HepG2 (cell line): ENCODE data around the gene RGS19. TPM values are rescaled to one million over a fixed set of nuclear protein-coding genes. Genes with fewer than 3 reads are reported as not detected.

Experiments used
- ATF5 ChIP-seq: sonication (generic); formaldehyde crosslinking; IDR thresholded peaks from 2 replicates; pipeline ENCODE4 v1.4.0; 2020; ENCODE audit warnings: mild to moderate bottlenecking, low read depth, missing genetic modification reagents
- E2F1 ChIP-seq: sonication (generic); formaldehyde crosslinking; IDR thresholded peaks from 2 replicates; pipeline ENCODE4 v1.5.0; 2020; ENCODE audit warnings: missing genetic modification reagents
- E2F2 ChIP-seq: sonication (generic); formaldehyde crosslinking; IDR thresholded peaks from 2 replicates; pipeline ENCODE4 v1.4.0; 2020; ENCODE audit warnings: missing genetic modification reagents, borderline replicate concordance
- HMG20B ChIP-seq: conservative IDR thresholded peaks from 2 replicates; pipeline ENCODE4 v1.6.1; 2016; ENCODE audit warnings: missing genetic modification reagents, missing compliant biosample characterization
- KDM5B ChIP-seq: sonication (generic); formaldehyde crosslinking; IDR thresholded peaks from 2 replicates; pipeline ENCODE4 v1.4.0; 2020; ENCODE audit warnings: missing genetic modification reagents, mild to moderate bottlenecking, borderline replicate concordance
- MEF2D ChIP-seq: sonication (generic); formaldehyde crosslinking; IDR thresholded peaks from 2 replicates; pipeline ENCODE4 v1.5.1; 2020; ENCODE audit warnings: mild to moderate bottlenecking, missing genetic modification reagents
- MIER3 ChIP-seq: IDR thresholded peaks from 2 replicates; pipeline ENCODE4 v1.6.1; 2016; ENCODE audit warnings: missing compliant biosample characterization, borderline replicate concordance
- MYNN ChIP-seq: sonication (generic); formaldehyde crosslinking; IDR thresholded peaks from 2 replicates; pipeline ENCODE4 v1.4.0; 2020; ENCODE audit warnings: mild to moderate bottlenecking, low read depth, missing genetic modification reagents
- NFYC ChIP-seq: IDR thresholded peaks from 2 replicates; pipeline ENCODE4 v1.6.1; 2016; ENCODE audit warnings: missing genetic modification reagents, missing compliant biosample characterization
- PBX2 ChIP-seq: IDR thresholded peaks from 2 replicates; pipeline ENCODE4 v1.6.1; 2016; ENCODE audit warnings: control low read depth
- RELA ChIP-seq: sonication (generic); formaldehyde crosslinking; IDR thresholded peaks from 2 replicates; pipeline ENCODE4 v1.4.0; 2020; ENCODE audit warnings: missing genetic modification reagents
- RNF219 ChIP-seq: sonication (generic); formaldehyde crosslinking; IDR thresholded peaks from 2 replicates; pipeline ENCODE4 v1.5.0; 2020; ENCODE audit warnings: mild to moderate bottlenecking, missing genetic modification reagents
- SNAPC4 ChIP-seq: sonication (generic); formaldehyde crosslinking; IDR thresholded peaks from 2 replicates; pipeline ENCODE4 v1.4.0; 2020; ENCODE audit warnings: mild to moderate bottlenecking, missing genetic modification reagents
- ZIK1 ChIP-seq: sonication (generic); formaldehyde crosslinking; IDR thresholded peaks from 2 replicates; pipeline ENCODE4 v1.5.0; 2020; ENCODE audit warnings: mild to moderate bottlenecking, low read depth, missing genetic modification reagents, borderline replicate concordance
- ZNF235 ChIP-seq: sonication (generic); formaldehyde crosslinking; IDR thresholded peaks from 2 replicates; pipeline ENCODE4 v1.8.1; 2023; ENCODE audit warnings: mild to moderate bottlenecking, missing genetic modification reagents, borderline replicate concordance
- ZNF256 ChIP-seq: sonication (generic); formaldehyde crosslinking; conservative IDR thresholded peaks from 2 replicates; pipeline ENCODE4 v1.4.0; 2020; ENCODE audit warnings: missing genetic modification reagents
- ZNF546 ChIP-seq: sonication (generic); formaldehyde crosslinking; conservative IDR thresholded peaks from 2 replicates; pipeline ENCODE4 v1.8.1; 2023; ENCODE audit warnings: mild to moderate bottlenecking, missing genetic modification reagents
- ZNF780A ChIP-seq: sonication (generic); formaldehyde crosslinking; IDR thresholded peaks from 2 replicates; pipeline ENCODE4 v1.8.0; 2022; ENCODE audit warnings: mild to moderate bottlenecking, missing genetic modification reagents, moderate library complexity
- polyA plus RNA-seq, 8 experiments: library from polyadenylated mRNA; depleted of rRNA in 3 of 8; stranded (reverse) in 7 of 8; unstranded in 1 of 8; fragments of >200 nt; fragmentation: Illumina TruSeq in 4 of 8; extraction: Trizol in 4 of 8; gene quantifications; 2 replicates each; pipeline versions ENCODE4 v1.2.1 to v1.2.3, GENCODE V29; 2011 to 2016; ENCODE audit warnings: low read depth in 4 of 8, missing spikeins in 1 of 8, mixed read lengths in 1 of 8; ENCODE audit not compliant: insufficient read depth in 1 of 8
- total RNA-seq, 5 experiments: library from RNA; depleted of rRNA; stranded (reverse); fragments of >200 nt; fragmentation: Illumina TruSeq; extraction: Trizol; gene quantifications; 2 replicates each; pipeline ENCODE4 v1.2.3, GENCODE V29; 2016; ENCODE audit warnings: low read depth in 1 of 5

RGS19 gene
- total and polyA plus RNA-seq, 2 of the 13 experiments (the other 11 are each of a cell fraction or from before 2014, with no cell fraction given) = 10.7 to 11.9 TPM

- no peak for TF ChIP-seq E2F1 (CRISPR knock-in tag)
- TF ChIP-seq ZNF780A (CRISPR knock-in tag) = peak; percentile 77; the same call in 1 of the 2 replicates
- TF ChIP-seq ZNF235 (CRISPR knock-in tag) = no peak; the same call in 1 of the 2 replicates
- no peak; the same call in 1 of the 2 replicates for TF ChIP-seq ATF5 (CRISPR knock-in tag)
- TF ChIP-seq HMG20B (CRISPR knock-in tag) = peak; percentile 40
- no peak for TF ChIP-seq E2F2 (CRISPR knock-in tag)
- TF ChIP-seq SNAPC4 (CRISPR knock-in tag) = no peak; the same call in 1 of the 2 replicates
- no peak for TF ChIP-seq ZNF546 (CRISPR knock-in tag)
- TF ChIP-seq RELA (CRISPR knock-in tag) = no peak
- TF ChIP-seq ZNF256 (CRISPR knock-in tag) = no peak; the same call in 1 of the 2 replicates
- TF ChIP-seq RNF219 = 0 out of 2 replicates have a peak, but pooled peaks have one; percentile 22
- TF ChIP-seq MEF2D (CRISPR knock-in tag) = peak; percentile 71; the same call in 1 of the 2 replicates
- TF ChIP-seq MYNN (CRISPR knock-in tag) = no peak
- peak; percentile 79; the same call in 1 of the 2 replicates for TF ChIP-seq KDM5B (CRISPR knock-in tag)
- 0 out of 2 replicates have a peak, but pooled peaks have one; percentile 19 for TF ChIP-seq MIER3 (CRISPR knock-in tag)
- no peak; the same call in 1 of the 2 replicates for TF ChIP-seq PBX2
- no peak for TF ChIP-seq NFYC
- TF ChIP-seq ZIK1 (CRISPR knock-in tag) = 0 out of 2 replicates have a peak, but pooled peaks have one; percentile 57
Observed at GRCh38 chr20:64035933-64036345, 43.4 kb downstream of the RGS19 start, which contains the start of gene C20orf204 (continued).
